Esophagus muscularis mucosa (tissue), 3 donors: ENCODE results near the gene LRRC53.

Experiments
- CTCF ChIP-seq, 3 experiments: fragments of 200-600 bp in 2 of 3; fragments of 450-650 bp in 1 of 3; sonication (generic) in 2 of 3; IDR thresholded peaks; one replicate each; pipeline ENCODE4 v1.5.1; 2017 to 2019; ENCODE audit warnings: antibody characterized with exemption in 3 of 3, mild to moderate bottlenecking in 2 of 3, moderate library complexity in 1 of 3
- POLR2A ChIP-seq: fragments of 450-650 bp; IDR thresholded peaks from one replicate; pipeline ENCODE4 v1.6.1; 2017; ENCODE audit warnings: antibody characterized with exemption, moderate library complexity, mild to moderate bottlenecking, low read depth
- POLR2AphosphoS5 ChIP-seq, 2 donors: sonication (generic); formaldehyde crosslinking; IDR thresholded peaks; one replicate each; pipeline ENCODE4 v1.6.1; 2017; ENCODE audit warnings: antibody characterized with exemption in 2 of 2

DNA sequence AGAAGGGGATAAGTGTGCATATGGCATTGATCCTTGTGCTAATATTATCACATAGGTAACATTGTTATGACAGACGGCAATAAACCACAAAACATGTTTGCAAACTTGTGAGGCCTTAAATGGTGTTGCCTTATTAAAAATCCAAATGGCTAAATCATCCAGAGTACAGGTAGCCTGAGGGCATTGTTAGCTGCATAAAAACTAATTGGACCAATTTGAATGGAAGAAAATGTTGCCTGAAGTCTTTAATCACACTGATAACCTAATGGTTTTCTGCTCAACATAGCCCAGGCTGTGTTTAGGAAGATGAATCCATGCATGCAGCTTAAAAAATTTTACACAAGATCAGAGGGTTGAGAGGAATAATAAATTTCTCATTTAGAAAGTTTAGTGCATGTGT, 19.4 kb upstream of the LRRC53 start:
- TF ChIP-seq POLR2AphosphoS5 (IDR thresholded peaks at IDR 0.05) (no peak), POLR2A (no peak), CTCF (IDR thresholded peaks at IDR 0.05) (no peak)
